Peyer's patch (tissue), 4 donors: Measurements from ENCODE around the gene ITGAL.

Source experiments
- CTCF ChIP-seq, 6 experiments: fragments of 450-650 bp in 4 of 6; fragments of 200-600 bp in 2 of 6; sonication (generic) in 1 of 6; IDR thresholded peaks; one replicate each; pipeline ENCODE4 v1.5.1; 2017 to 2019; ENCODE audit warnings: antibody characterized with exemption in 6 of 6, mild to moderate bottlenecking in 3 of 6, moderate library complexity in 1 of 6
- POLR2A ChIP-seq, 2 donors: fragments of 450-650 bp; IDR thresholded peaks; one replicate each; pipeline ENCODE4 v1.5.1; 2017; ENCODE audit warnings: antibody characterized with exemption in 2 of 2, mild to moderate bottlenecking in 2 of 2, moderate library complexity in 2 of 2

- TF ChIP-seq CTCF (IDR thresholded peaks at IDR 0.05) (peak; percentile 81 to 98 (median 92)), POLR2A (IDR thresholded peaks at IDR 0.05) (peak in 1 of 2 donors; percentile 49)
Observed at GRCh38 chr16:30429678-30430427, 42.7 kb upstream of the ITGAL start, which contains the start of gene DCTPP1.
